Loucy (cell line): ENCODE measurements around the gene KCNMB2.
"Not testable (repeated sequence)": the region's sequence is repeated elsewhere in the genome, so short reads cannot be mapped to it uniquely, and the experiment has no call there.

ENCODE experiments used
- EZH2phosphoT487 ChIP-seq: fragments of 200-600 bp; IDR thresholded peaks from 2 replicates; pipeline ENCODE4 v1.6.1; 2018; ENCODE audit warnings: antibody characterized with exemption, mild to moderate bottlenecking, moderate library complexity, borderline replicate concordance
- TF ChIP-seq, protein P1 (sequence below): fragments of 200-600 bp; sonication (generic); conservative IDR thresholded peaks from 2 replicates; pipeline ENCODE4 v1.5.1; 2014; ENCODE audit warnings: mild to moderate bottlenecking, antibody characterized with exemption, low read length

DNA sequence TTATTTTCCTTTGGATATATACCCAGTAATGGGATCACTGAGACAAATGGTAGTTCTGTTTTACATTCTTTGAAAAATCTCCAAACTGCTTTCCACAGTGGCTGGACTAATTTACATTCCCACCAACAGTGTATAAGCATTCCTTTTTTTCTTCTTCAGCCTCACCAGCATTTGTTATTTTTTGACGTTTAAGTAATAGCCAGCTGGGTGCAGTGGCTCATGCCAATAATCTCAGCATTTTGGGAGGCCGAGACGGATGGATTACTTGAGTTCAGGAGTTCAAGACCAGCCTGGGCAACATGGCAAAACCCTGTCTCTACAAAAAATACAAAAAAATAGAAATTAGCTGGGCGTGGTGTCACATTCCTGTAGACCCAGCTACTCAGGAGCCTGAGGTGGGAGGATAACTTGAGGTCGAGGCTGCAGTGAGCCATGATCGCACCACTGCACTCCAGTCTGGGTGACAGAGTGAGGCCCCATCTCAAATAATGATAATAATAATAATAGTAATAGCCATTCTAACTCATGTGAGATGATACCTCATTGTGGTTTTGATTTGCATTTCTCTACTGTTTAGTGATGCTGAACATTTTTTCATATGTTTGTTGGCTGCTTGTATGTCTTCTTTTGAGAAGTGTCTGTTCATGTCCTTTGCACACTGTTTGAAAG lies 21.0 kb upstream of the KCNMB2 start:
- TF ChIP-seq, protein P1, sequence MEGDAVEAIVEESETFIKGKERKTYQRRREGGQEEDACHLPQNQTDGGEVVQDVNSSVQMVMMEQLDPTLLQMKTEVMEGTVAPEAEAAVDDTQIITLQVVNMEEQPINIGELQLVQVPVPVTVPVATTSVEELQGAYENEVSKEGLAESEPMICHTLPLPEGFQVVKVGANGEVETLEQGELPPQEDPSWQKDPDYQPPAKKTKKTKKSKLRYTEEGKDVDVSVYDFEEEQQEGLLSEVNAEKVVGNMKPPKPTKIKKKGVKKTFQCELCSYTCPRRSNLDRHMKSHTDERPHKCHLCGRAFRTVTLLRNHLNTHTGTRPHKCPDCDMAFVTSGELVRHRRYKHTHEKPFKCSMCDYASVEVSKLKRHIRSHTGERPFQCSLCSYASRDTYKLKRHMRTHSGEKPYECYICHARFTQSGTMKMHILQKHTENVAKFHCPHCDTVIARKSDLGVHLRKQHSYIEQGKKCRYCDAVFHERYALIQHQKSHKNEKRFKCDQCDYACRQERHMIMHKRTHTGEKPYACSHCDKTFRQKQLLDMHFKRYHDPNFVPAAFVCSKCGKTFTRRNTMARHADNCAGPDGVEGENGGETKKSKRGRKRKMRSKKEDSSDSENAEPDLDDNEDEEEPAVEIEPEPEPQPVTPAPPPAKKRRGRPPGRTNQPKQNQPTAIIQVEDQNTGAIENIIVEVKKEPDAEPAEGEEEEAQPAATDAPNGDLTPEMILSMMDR: not testable (repeated sequence)
- TF ChIP-seq EZH2phosphoT487: not testable (repeated sequence)
